H1 (cell line): ENCODE data around the gene ZNF385B.

Experiments used
- EZH2 ChIP-seq: fragments of 200-600 bp; sonication (generic); IDR thresholded peaks from 2 replicates; pipeline ENCODE4 v1.7.1; 2012; ENCODE audit warnings: low read depth, mild to moderate bottlenecking, moderate library complexity, low read length, inconsistent platforms; ENCODE audit not compliant: severe bottlenecking
- POLR2A ChIP-seq, 2 experiments: IDR thresholded peaks; 1 replicate in 1 of 2; 2 replicates in 1 of 2; pipeline ENCODE4 v1.6.1; 2011; ENCODE audit warnings: low read depth in 2 of 2, low read length in 2 of 2, mild to moderate bottlenecking in 2 of 2; ENCODE audit errors: control extremely low read depth in 1 of 2
- POLR2AphosphoS5 ChIP-seq: IDR thresholded peaks from 2 replicates; pipeline ENCODE4 v1.6.1; 2011; ENCODE audit warnings: low read depth, low read length
- TF ChIP-seq, protein P1 (sequence below), 3 experiments: IDR thresholded peaks; 1 replicate in 2 of 3; 2 replicates in 1 of 3; pipeline versions ENCODE4 v1.5.1 to v1.6.1; 2011; ENCODE audit warnings: low read length in 3 of 3, mild to moderate bottlenecking in 3 of 3, inconsistent platforms in 2 of 3, low read depth in 1 of 3, moderate library complexity in 1 of 3; ENCODE audit not compliant: insufficient read depth in 1 of 3; ENCODE audit errors: control extremely low read depth in 1 of 3
- TF ChIP-seq, protein P2 (sequence below): IDR thresholded peaks from 2 replicates; pipeline ENCODE4 v1.6.1; 2011; ENCODE audit warnings: low read depth, mild to moderate bottlenecking, low read length; ENCODE audit not compliant: insufficient read depth
- TF ChIP-seq, protein P3 (sequence below): IDR thresholded peaks from 2 replicates; pipeline ENCODE4 v1.6.1; 2012; ENCODE audit warnings: inconsistent platforms

DNA sequence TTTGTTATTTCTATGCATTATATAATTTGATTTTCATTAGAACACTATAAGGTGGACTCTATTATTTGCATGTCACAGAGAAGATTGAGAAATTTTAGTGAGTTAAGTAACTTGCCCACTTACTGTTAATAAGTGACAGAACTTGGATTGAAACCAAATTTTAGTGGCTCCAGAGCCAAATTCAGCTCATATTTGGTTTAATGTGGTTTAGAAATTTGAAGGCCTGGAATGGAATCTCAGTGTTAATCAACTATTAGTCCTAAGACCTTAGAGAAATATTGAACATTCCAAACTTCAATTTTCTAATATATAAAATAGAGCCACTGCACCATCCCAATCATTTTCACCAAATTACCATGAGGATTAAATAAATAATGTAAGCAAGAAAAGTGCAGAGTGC lies 281.6 kb downstream of the ZNF385B start:
- TF ChIP-seq, protein P1, sequence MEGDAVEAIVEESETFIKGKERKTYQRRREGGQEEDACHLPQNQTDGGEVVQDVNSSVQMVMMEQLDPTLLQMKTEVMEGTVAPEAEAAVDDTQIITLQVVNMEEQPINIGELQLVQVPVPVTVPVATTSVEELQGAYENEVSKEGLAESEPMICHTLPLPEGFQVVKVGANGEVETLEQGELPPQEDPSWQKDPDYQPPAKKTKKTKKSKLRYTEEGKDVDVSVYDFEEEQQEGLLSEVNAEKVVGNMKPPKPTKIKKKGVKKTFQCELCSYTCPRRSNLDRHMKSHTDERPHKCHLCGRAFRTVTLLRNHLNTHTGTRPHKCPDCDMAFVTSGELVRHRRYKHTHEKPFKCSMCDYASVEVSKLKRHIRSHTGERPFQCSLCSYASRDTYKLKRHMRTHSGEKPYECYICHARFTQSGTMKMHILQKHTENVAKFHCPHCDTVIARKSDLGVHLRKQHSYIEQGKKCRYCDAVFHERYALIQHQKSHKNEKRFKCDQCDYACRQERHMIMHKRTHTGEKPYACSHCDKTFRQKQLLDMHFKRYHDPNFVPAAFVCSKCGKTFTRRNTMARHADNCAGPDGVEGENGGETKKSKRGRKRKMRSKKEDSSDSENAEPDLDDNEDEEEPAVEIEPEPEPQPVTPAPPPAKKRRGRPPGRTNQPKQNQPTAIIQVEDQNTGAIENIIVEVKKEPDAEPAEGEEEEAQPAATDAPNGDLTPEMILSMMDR (IDR thresholded peaks at IDR 0.05; ENCODE audit: control extremely low read depth in 1 of 3, insufficient read depth in 1 of 3, low read depth in 1 of 3, low read length in 3 of 3), result no peak
- no peak for TF ChIP-seq POLR2AphosphoS5
- TF ChIP-seq, protein P2, sequence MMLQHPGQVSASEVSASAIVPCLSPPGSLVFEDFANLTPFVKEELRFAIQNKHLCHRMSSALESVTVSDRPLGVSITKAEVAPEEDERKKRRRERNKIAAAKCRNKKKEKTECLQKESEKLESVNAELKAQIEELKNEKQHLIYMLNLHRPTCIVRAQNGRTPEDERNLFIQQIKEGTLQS, result no peak
- TF ChIP-seq, protein P3, sequence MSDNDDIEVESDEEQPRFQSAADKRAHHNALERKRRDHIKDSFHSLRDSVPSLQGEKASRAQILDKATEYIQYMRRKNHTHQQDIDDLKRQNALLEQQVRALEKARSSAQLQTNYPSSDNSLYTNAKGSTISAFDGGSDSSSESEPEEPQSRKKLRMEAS, result no peak
- TF ChIP-seq EZH2, result no peak
- TF ChIP-seq POLR2A (IDR thresholded peaks at IDR 0.05; ENCODE audit: control extremely low read depth in 1 of 2, low read depth in 2 of 2, low read length in 2 of 2), result no peak
